OCI-LY1 (cell line): Measurements from ENCODE around the gene HRC.
"Not testable (repeated sequence)": the region's sequence is repeated elsewhere in the genome, so short reads cannot be mapped to it uniquely, and the experiment has no call there.

Experiments used
- H2AFZ ChIP-seq: fragments of 200-600 bp; sonication (generic), shearing (Covaris generic); 2 replicates; pipeline ENCODE4 v1.6.0; 2014; ENCODE audit warnings: antibody characterized with exemption, mild to moderate bottlenecking, low read length
- H3F3A ChIP-seq: fragments of 200-600 bp; sonication (generic), shearing (Covaris generic); 2 replicates; pipeline ENCODE4 v1.6.0; 2014; ENCODE audit warnings: mild to moderate bottlenecking, antibody characterized with exemption, low read length, moderate library complexity; ENCODE audit not compliant: insufficient read depth
- H3K27ac ChIP-seq: fragments of 200-600 bp; sonication (generic); 2 replicates; pipeline ENCODE4 v1.5.1; 2014; ENCODE audit warnings: low read length, mixed run types, mild to moderate bottlenecking, low read depth; ENCODE audit not compliant: poor library complexity, severe bottlenecking
- H3K27me3 ChIP-seq: fragments of 200-600 bp; sonication (generic); 2 replicates; pipeline ENCODE4 v1.6.0; 2014; ENCODE audit warnings: antibody characterized with exemption, mild to moderate bottlenecking, low read length, moderate library complexity; ENCODE audit not compliant: insufficient read depth
- H3K36me3 ChIP-seq: fragments of 200-600 bp; sonication (generic); 2 replicates; pipeline ENCODE4 v1.6.1; 2014; ENCODE audit warnings: mild to moderate bottlenecking, antibody characterized with exemption, low read length, moderate library complexity, mixed read lengths; ENCODE audit not compliant: insufficient read depth
- H3K4me1 ChIP-seq: fragments of 200-600 bp; sonication (generic); 2 replicates; pipeline ENCODE4 v1.5.1; 2014; ENCODE audit warnings: mild to moderate bottlenecking, low read length, moderate library complexity; ENCODE audit not compliant: insufficient read depth, severe bottlenecking
- H3K4me2 ChIP-seq: fragments of 200-600 bp; sonication (generic), shearing (Covaris generic); 2 replicates; pipeline ENCODE4 v1.6.1; 2014; ENCODE audit warnings: low read length
- H3K4me3 ChIP-seq: fragments of 200-600 bp; sonication (generic); 2 replicates; pipeline ENCODE4 v1.5.1; 2014; ENCODE audit warnings: low read length, low read depth, mild to moderate bottlenecking, mixed read lengths; ENCODE audit not compliant: poor library complexity, severe bottlenecking
- H3K79me2 ChIP-seq: fragments of 200-600 bp; shearing (Covaris generic); 2 replicates; pipeline ENCODE4 v1.6.1; 2016; ENCODE audit warnings: mixed run types, low read length, mixed read lengths; ENCODE audit not compliant: insufficient read depth
- H3K9ac ChIP-seq: fragments of 200-600 bp; sonication (generic), shearing (Covaris generic); 2 replicates; pipeline ENCODE4 v1.6.1; 2014; ENCODE audit warnings: mild to moderate bottlenecking, low read length, mixed read lengths
- H3K9me2 ChIP-seq: fragments of 200-600 bp; sonication (generic), shearing (Covaris generic); 2 replicates; pipeline ENCODE4 v1.6.1; 2014; ENCODE audit warnings: low read depth, mild to moderate bottlenecking, low read length, mixed read lengths
- H3K9me3 ChIP-seq: fragments of 200-600 bp; shearing (Covaris generic); 2 replicates; pipeline ENCODE4 v1.6.1; 2014; ENCODE audit warnings: low read length, mixed read lengths
- H4K20me1 ChIP-seq: fragments of 200-600 bp; sonication (generic), shearing (Covaris generic); 2 replicates; pipeline ENCODE4 v1.6.0; 2016; ENCODE audit warnings: mild to moderate bottlenecking, low read length; ENCODE audit not compliant: insufficient read depth
- CTCF ChIP-seq: fragments of 200-600 bp; sonication (generic), shearing (Covaris generic); IDR thresholded peaks from 2 replicates; pipeline ENCODE4 v1.5.1; 2017; ENCODE audit warnings: mild to moderate bottlenecking, antibody characterized with exemption, low read length, moderate library complexity, mixed read lengths
- EZH2 ChIP-seq: fragments of 200-600 bp; sonication (generic), shearing (Covaris generic); IDR thresholded peaks from 2 replicates; pipeline ENCODE4 v1.8.0; 2017; ENCODE audit warnings: borderline replicate concordance, mixed run types, mild to moderate bottlenecking, antibody characterized with exemption, low read length, moderate library complexity, mixed read lengths

Gene HRC

GRCh38 chr19:49126575-49126974 is 28.6 kb downstream of the HRC start:
- H3K4me2 ChIP-seq = no peak overlapping the region
- H3K27ac ChIP-seq = no peak overlapping the region
- TF ChIP-seq EZH2 = no peak
- TF ChIP-seq CTCF = no peak
- no peaks in the 10 kb centered on the region for H4K20me1 ChIP-seq
- H3K79me2 ChIP-seq = no peaks in the 10 kb centered on the region
- H2AFZ ChIP-seq = no peak overlapping the region
- H3K9me2 ChIP-seq = no peaks in the 10 kb centered on the region
- no peaks in the 10 kb centered on the region for H3K9me3 ChIP-seq
- H3K4me1 ChIP-seq = peaks cover 14% of the 10 kb centered on the region
- no peaks in the 10 kb centered on the region for H3K27me3 ChIP-seq
- H3K36me3 ChIP-seq = peaks cover 3% of the 10 kb centered on the region; the same call in 1 of the 2 replicates
- H3K4me3 ChIP-seq = no peak overlapping the region
- H3F3A ChIP-seq = no peaks in the 10 kb centered on the region
- H3K9ac ChIP-seq = no peak overlapping the region

GRCh38 chr19:49125025-49125731 is 30.0 kb downstream of the HRC start:
- 0 out of 2 replicates have a peak, but pooled peaks cover 1% of the 10 kb centered on the region for H3K27me3 ChIP-seq
- H3K4me3 ChIP-seq = no peak overlapping the region
- no peaks in the 10 kb centered on the region for H3K79me2 ChIP-seq
- no peak overlapping the region for H3K27ac ChIP-seq
- H2AFZ ChIP-seq = no peak overlapping the region
- no peak overlapping the region for H3K4me2 ChIP-seq
- H3F3A ChIP-seq = peaks cover 5% of the 10 kb centered on the region; the same call in 1 of the 2 replicates
- H3K36me3 ChIP-seq = peaks cover 1% of the 10 kb centered on the region; the same call in 1 of the 2 replicates
- no peaks in the 10 kb centered on the region for H4K20me1 ChIP-seq
- peaks cover 15% of the 10 kb centered on the region for H3K4me1 ChIP-seq
- H3K9ac ChIP-seq = no peak overlapping the region
- H3K9me3 ChIP-seq = no peaks in the 10 kb centered on the region
- H3K9me2 ChIP-seq = no peaks in the 10 kb centered on the region
- no peak for TF ChIP-seq EZH2
- no peak for TF ChIP-seq CTCF

GRCh38 chr19:49123285-49123684 is 31.9 kb downstream of the HRC start:
- H3F3A ChIP-seq, H3K9ac ChIP-seq, H3K4me3 ChIP-seq, H3K79me2 ChIP-seq, H3K27ac ChIP-seq, H4K20me1 ChIP-seq, H3K36me3 ChIP-seq, H3K9me2 ChIP-seq, H3K9me3 ChIP-seq, H3K27me3 ChIP-seq, H3K4me2 ChIP-seq, H2AFZ ChIP-seq: not testable (repeated sequence)
- peaks cover 18% of the 10 kb centered on the region for H3K4me1 ChIP-seq

GRCh38 chr19:49121841-49122240 is 33.4 kb downstream of the HRC start:
- H3K4me2 ChIP-seq, H3F3A ChIP-seq, H3K9ac ChIP-seq, H3K4me3 ChIP-seq, H3K27me3 ChIP-seq, H3K9me3 ChIP-seq, H4K20me1 ChIP-seq, H3K27ac ChIP-seq, H3K36me3 ChIP-seq, H3K79me2 ChIP-seq, H3K9me2 ChIP-seq, H2AFZ ChIP-seq: not testable (repeated sequence)
- peaks cover 19% of the 10 kb centered on the region for H3K4me1 ChIP-seq
